Measurements from ENCODE around the gene SBF1.

Gene SBF1

GRCh38 chr22:50507421-50507990 is 32.7 kb upstream of the SBF1 start, which contains the start of gene LMF2:
Gene LMF2 (minus strand): TSS chr22:50507702. CDS start chr22:50507675, 27 bp downstream.
- no peak for DNase-seq (ENCODE audit: low read depth)

DNA sequence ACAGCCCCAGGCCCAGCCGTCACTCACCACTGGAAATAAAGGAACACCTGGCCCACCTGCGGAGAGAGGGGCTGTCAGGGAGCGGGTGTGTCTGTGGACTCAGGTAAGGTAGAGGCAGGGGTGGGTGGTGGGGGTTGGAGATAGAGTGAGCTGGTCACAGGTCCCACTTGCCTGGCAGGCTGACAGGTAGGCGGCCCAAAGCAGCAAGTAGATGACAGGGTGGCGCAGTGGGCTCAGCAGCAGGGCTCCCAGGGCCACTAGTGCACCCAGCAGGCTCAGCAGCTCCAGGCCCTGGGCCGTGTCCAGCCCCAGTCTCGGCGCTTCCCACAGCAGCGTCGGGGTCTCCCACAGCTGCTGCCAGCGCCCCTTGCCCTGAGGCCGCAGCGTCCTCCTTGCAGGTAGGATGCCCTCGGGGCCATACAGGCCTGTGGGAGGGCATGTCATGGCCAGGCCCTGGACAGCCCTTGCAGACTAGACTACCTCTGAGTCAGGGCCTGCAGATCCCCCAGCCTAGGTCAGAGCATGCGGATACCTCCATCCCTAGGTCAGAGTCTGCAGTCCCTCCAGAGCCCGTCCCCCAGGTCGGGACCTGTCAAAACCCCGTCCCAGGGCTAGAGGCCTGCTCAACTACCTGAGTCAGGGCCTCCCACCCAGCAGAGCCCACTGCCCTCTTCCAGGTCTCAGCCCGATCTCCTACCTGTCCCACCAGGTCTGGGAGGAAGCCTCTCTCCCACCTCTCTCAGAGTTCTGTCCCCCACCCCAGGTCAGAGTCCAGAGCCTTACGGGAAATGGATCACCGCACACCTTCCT is 32.0 kb upstream of the SBF1 start:
- DNase-seq (ENCODE audit: low read depth): no peak

GRCh38 chr22:50505776-50506610 is 31.2 kb upstream of the SBF1 start:
- no peak for DNase-seq (ENCODE audit: low read depth)

DNA sequence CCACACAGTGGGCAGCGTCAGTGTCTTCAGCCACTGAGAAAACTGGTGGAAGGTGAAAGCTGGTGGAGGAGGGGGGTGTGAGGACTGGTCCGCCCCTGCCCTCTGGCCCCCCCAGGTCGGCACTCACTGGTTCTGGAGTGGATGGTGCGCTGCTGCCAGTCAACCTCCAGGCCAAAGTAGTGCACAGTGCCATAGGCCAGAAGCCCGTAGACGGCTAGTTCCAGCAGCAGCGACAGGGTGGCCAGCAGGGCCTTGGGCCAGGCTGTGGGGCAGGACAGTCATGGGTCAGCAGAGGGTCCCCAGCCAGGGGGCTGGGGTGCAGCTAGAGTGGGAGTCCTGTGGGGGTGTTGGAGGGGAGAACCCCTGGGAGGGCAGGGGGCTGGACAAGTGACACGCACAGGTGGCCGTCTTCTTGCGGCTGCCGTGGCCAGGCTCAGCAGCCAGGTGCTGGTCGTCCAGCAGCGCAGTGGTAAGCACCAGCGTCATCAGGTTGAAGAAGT is 30.5 kb upstream of the SBF1 start:
- no peak for DNase-seq (ENCODE audit: low read depth)

DNA sequence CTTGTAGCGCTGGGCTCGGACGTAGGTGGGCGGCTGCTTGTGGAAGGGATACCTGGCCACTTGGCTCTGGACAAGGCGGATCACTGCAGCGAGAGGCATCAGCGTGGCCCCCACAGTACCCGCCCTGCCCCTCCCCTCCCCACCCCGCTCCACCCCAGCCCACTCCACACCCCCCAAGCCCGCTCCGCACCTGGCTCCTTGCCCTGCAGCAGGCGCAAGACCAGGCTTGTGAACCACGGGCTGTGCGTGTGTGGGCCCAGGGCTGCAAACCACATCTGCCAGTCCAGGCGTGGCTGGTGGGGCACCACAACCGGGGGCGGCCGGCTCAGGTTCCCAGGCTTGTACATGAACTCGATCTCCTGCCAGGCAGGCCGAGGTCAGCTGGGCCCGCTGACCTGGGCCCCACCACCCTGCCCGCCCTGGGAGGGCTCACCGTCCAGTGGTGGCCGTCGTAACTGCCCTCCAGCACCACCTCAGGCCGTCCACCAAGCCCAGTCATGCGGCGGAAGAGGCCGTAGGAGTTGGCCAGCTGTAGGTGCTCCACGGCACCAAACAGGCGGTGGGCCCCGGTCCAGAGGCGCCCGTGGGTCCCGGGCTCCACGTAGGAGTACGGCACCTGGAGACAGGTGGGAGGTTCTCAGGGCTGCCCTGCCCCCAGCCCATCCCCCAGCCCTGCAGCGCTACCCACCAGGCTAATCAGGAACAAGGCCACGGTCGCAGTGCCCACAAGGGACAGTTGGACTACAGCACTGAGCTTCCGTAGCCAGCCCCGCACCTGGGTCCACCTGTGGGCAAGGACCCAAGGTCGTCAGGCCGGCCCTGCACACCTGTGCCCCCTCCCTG is 29.8 kb upstream of the SBF1 start:
- DNase-seq (ENCODE audit: low read depth): no peak

GRCh38 chr22:50503475-50504145 is 28.8 kb upstream of the SBF1 start:
- DNase-seq (ENCODE audit: low read depth): no peak

GRCh38 chr22:50502628-50503474 is 28.0 kb upstream of the SBF1 start:
- no peak for DNase-seq (ENCODE audit: low read depth)

GRCh38 chr22:50502096-50502495 is 27.3 kb upstream of the SBF1 start:
- no peak for DNase-seq (ENCODE audit: low read depth)

GRCh38 chr22:50500452-50500851 is 25.6 kb upstream of the SBF1 start:
- DNase-seq (ENCODE audit: low read depth): no peak

- DNase-seq (ENCODE audit: low read depth): no peak
These were observed 23.6 kb upstream of the SBF1 start for GRCh38 chr22:50498322-50498890.

DNA sequence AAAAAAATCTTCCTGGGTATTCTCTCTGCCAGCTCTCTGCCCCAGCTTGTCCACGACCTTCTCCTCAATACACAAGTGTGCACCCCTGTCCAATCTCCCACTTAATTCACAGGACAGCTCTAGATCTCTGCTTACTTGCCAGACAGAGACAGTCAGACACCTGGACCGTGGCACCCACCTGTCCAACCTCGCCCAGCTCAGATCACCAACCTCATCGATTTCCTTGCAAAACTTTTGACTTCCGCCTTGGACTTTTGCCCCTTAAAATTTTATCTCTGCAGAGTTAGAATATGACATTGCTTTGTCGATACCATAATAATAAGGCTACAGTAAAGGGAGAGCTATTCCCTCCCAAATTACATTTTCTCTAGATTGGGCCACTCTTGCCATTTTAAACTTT is 22.3 kb upstream of the SBF1 start:
- DNase-seq (ENCODE audit: low read depth): no peak

- DNase-seq (ENCODE audit: low read depth): no peak
These were observed 15.9 kb upstream of the SBF1 start for GRCh38 chr22:50490531-50491308.

- no peak for DNase-seq (ENCODE audit: low read depth)
These were observed 14.8 kb upstream of the SBF1 start for GRCh38 chr22:50489363-50490243.

DNA sequence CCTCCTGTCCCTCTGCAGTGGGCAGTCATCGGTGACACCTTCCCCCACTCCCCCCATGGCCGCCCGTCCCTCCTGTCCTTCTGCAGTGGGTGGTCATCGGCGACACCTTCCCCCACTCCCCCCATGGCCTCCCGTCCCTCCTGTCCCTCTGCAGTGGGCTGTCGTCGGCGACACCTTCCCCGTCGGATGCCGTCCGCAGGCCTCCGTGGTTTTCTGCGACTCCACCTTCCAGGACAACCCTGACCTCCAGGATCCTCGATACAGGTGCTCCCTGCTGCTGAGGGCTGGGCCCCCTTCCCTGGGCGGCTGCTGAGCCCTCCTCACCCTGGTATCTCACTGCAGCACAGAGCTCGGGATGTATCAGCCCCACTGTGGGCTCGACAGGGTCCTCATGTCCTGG is 14.1 kb upstream of the SBF1 start:
- DNase-seq (ENCODE audit: low read depth): no peak

DNA sequence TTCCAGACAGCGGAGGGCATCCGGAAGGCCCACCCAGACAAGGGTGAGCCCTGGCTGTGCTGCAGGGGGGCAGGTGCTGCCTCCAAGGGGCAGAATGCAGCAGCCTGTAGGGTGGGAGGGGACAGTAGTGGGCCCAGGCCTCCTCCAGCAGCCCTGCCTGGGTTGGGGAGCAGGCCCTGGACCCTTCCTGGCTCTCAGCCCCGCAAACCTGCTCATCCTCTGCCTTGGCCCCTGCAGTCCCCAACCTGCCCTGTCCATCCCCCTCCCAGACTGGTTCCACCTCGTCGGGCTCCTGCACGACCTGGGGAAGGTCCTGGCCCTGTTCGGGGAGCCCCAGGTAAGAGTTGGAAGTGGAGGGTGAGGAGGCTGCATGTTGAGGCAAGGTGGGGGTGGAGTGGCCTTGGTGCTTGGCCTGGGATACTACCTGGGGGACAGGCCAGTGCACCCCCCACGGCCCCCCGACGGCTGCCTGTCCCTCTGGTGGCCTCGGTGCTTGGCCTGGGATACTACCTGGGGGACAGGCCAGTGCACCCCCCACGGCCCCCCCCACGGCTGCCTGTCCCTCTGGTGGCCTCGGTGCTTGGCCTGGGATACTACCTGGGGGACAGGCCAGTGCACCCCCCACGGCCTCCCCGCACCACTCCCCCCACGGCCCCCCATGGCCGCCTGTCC is 13.3 kb upstream of the SBF1 start:
- DNase-seq (ENCODE audit: low read depth): no peak

- DNase-seq (ENCODE audit: low read depth): no peak
These were observed 12.6 kb upstream of the SBF1 start for GRCh38 chr22:50487290-50488005.

Measured in non-pigmented ciliary epithelial cell (primary cell).